Uterus (tissue), 4 donors: ENCODE data around the gene DIAPH2. TPM values are rescaled to one million over a fixed set of nuclear protein-coding genes. Genes with fewer than 3 reads are reported as not detected.

Source experiments
- DNase-seq, 2 donors: peaks; one replicate each; pipeline ENCODE4 v3.0.0-alpha.2; 2019 to 2020
- H3K27ac ChIP-seq, 2 donors: fragments of 200-600 bp; sonication (generic); 1 replicate in 1 of 2; 2 replicates in 1 of 2; pipeline ENCODE4 v1.5.1; 2016 to 2018
- H3K27me3 ChIP-seq, 2 donors: fragments of 200-600 bp; sonication (generic); one replicate each; pipeline ENCODE4 v1.5.1; 2018 to 2019; ENCODE audit warnings: control low read depth in 1 of 2
- H3K36me3 ChIP-seq, 2 donors: fragments of 200-600 bp; sonication (generic); one replicate each; pipeline ENCODE4 v1.5.1; 2019; ENCODE audit warnings: control low read depth in 1 of 2
- H3K4me1 ChIP-seq, 2 donors: fragments of 200-600 bp; sonication (generic); one replicate each; pipeline ENCODE4 v1.5.1; 2018 to 2019; ENCODE audit warnings: control low read depth in 1 of 2
- H3K4me3 ChIP-seq, 2 donors: fragments of 200-600 bp; sonication (generic); 1 replicate in 1 of 2; 2 replicates in 1 of 2; pipeline ENCODE4 v1.5.1; 2018 to 2019; ENCODE audit warnings: mild to moderate bottlenecking in 1 of 2
- H3K9me3 ChIP-seq, 2 donors: fragments of 200-600 bp; sonication (generic); one replicate each; pipeline ENCODE4 v1.5.1; 2019; ENCODE audit warnings: control low read depth in 1 of 2
- POLR2A ChIP-seq, 2 donors: fragments of 450-650 bp; IDR thresholded peaks; one replicate each; pipeline ENCODE4 v1.6.1; 2016; ENCODE audit warnings: antibody characterized with exemption in 2 of 2, mild to moderate bottlenecking in 1 of 2, moderate library complexity in 1 of 2
- intact Hi-C: fragments of 100-400 bp; cut with DNase I; formaldehyde crosslinking; loops from one replicate; pipeline ENCODE4 v1.15.1; 2023; ENCODE audit warnings: low total_unique reads
- total RNA-seq, 4 donors: library from RNA; depleted of rRNA in 3 of 4; stranded (reverse); fragments of >200 nt in 3 of 4; gene quantifications; one replicate each; pipeline versions ENCODE4 v1.1.0 to v1.2.4, GENCODE V29; 2014 to 2023
- TF ChIP-seq, protein P1 (sequence below), 4 experiments: fragments of 200-600 bp in 2 of 4; fragments of 450-650 bp in 2 of 4; sonication (generic) in 2 of 4; IDR thresholded peaks; one replicate each; pipeline ENCODE4 v1.5.1; 2016 to 2019; ENCODE audit warnings: antibody characterized with exemption in 4 of 4, mild to moderate bottlenecking in 2 of 4, moderate library complexity in 1 of 4
- donor health status: DM: yes; HTN: yes; CAD: no.

Gene DIAPH2
- total RNA-seq, 4 donors from 2014 or later = 16.7 to 41.5 (median 30.3) TPM

DNA sequence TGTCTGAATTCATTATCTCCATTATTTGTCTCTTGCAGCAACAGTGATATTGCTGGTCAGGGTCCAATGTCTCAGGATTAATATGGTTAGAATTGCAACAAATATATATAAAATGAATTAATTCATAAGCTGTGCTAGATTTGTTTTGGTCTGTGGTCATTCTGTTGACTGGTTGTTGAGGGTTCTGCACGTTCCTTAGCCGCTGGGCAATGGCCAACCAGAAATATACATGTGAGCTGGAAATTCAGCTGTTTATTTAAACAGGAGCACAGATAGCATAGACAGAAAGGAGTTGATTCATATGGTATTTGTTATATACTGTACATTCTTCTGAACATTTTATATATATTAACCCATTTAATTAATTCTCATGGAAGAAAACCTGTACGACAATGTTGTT, 299.9 kb downstream of the DIAPH2 start:
- H3K27ac ChIP-seq = no peak overlapping the region
- no peaks in the 10 kb centered on the region for H3K27me3 ChIP-seq
- H3K4me1 ChIP-seq = no peaks in the 10 kb centered on the region
- intact Hi-C loops = no loop called here
- H3K4me3 ChIP-seq = no peak overlapping the region
- H3K9me3 ChIP-seq = no peaks in the 10 kb centered on the region
- H3K36me3 ChIP-seq = no peaks in the 10 kb centered on the region
- TF ChIP-seq, protein P1, sequence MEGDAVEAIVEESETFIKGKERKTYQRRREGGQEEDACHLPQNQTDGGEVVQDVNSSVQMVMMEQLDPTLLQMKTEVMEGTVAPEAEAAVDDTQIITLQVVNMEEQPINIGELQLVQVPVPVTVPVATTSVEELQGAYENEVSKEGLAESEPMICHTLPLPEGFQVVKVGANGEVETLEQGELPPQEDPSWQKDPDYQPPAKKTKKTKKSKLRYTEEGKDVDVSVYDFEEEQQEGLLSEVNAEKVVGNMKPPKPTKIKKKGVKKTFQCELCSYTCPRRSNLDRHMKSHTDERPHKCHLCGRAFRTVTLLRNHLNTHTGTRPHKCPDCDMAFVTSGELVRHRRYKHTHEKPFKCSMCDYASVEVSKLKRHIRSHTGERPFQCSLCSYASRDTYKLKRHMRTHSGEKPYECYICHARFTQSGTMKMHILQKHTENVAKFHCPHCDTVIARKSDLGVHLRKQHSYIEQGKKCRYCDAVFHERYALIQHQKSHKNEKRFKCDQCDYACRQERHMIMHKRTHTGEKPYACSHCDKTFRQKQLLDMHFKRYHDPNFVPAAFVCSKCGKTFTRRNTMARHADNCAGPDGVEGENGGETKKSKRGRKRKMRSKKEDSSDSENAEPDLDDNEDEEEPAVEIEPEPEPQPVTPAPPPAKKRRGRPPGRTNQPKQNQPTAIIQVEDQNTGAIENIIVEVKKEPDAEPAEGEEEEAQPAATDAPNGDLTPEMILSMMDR (IDR thresholded peaks at IDR 0.05) = no peak
- TF ChIP-seq POLR2A (IDR thresholded peaks at IDR 0.05) = no peak
- DNase-seq = no peak

DNA sequence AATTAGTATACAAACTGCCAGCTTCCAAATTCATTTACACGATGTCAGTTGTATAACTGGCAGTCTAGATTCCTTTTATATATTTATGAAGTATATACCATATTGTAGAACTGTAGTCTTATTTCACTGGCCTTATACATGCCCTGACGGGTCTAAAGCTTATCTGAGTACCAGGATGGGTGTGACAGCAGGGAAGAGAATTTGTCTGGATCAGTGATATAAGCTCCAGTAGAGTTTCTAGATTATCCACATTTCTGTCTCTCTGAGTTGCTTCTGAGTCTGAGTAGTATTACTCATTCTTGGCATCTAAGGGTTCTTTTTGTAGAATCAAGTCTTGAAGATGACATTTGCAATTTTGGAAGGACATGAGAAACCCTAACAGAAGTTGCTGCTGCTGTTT, 300.4 kb downstream of the DIAPH2 start:
- DNase-seq = no peak
- H3K4me1 ChIP-seq = no peaks in the 10 kb centered on the region
- no peaks in the 10 kb centered on the region for H3K36me3 ChIP-seq
- TF ChIP-seq, protein P1 (IDR thresholded peaks at IDR 0.05) = no peak
- TF ChIP-seq POLR2A (IDR thresholded peaks at IDR 0.05) = no peak
- intact Hi-C loops = no loop called here
- no peaks in the 10 kb centered on the region for H3K27me3 ChIP-seq
- no peak overlapping the region for H3K4me3 ChIP-seq
- no peaks in the 10 kb centered on the region for H3K9me3 ChIP-seq
- no peak overlapping the region for H3K27ac ChIP-seq

DNA sequence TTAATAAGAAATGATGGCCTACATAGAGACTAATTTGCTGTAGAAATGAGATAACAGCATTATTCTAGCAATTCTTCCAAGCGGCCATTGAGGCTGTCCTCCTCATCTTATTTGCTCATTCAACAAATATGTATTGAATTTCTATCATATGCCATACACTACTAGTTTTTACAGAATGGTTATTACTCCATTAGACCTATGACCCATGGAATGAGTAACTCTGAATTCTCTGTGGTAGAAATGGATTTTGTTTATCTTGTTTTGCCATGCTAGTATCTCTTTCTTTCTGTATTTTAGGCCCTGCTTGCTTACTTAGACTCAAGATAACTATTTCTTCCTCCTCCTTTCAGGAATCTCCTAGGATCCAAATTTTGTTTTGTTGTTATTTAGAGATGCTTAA, 302.6 kb downstream of the DIAPH2 start:
- Histone ChIP-seq H3K27ac (no peak overlapping the region), H3K36me3 (no peaks in the 10 kb centered on the region), H3K27me3 (no peaks in the 10 kb centered on the region), H3K4me1 (no peaks in the 10 kb centered on the region), H3K4me3 (no peak overlapping the region), H3K9me3 (no peaks in the 10 kb centered on the region)
- TF ChIP-seq POLR2A (IDR thresholded peaks at IDR 0.05) = no peak
- no peak for DNase-seq
- intact Hi-C loops = no loop called here

DNA sequence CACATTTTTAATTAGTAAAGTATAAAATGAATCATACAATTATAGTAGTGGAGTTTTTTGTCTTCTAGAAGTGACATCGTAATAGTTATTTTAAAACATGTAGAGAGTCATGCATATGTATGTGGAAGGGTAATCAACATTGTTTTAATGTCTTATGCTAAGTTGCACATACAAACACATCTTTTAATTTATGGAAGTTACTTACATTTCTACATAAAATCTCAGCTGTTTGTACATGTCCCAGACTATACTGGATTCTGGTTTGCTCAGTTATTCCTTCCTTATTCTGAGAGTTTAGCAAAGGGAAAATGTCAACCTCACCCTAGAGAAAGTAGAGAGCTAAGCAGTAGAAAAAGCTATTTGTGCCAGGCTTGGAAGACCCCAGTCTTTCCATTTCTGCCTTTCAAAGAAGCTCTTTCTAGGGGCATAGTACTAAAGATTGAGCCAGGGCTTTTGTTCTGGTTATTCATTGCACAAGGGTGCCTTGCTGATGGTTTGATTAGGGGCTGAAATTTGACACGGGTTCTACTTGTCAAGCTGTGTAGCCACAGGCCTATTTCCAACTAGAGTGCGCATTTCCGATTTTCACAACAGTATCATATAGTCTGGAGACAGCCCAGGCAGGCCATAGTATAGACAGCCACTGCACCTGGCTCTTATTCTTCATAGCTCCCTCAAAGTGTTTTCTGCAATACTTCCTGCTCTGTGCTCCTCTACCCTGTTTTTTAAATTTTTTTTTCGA, 305.4 kb downstream of the DIAPH2 start:
- Histone ChIP-seq H3K9me3 (no peaks in the 10 kb centered on the region), H3K4me1 (no peaks in the 10 kb centered on the region), H3K27ac (no peak overlapping the region), H3K4me3 (no peak overlapping the region), H3K36me3 (no peaks in the 10 kb centered on the region), H3K27me3 (no peaks in the 10 kb centered on the region)
- no peak for TF ChIP-seq POLR2A (IDR thresholded peaks at IDR 0.05)
- TF ChIP-seq, protein P1 (IDR thresholded peaks at IDR 0.05) = no peak
- DNase-seq = no peak
- intact Hi-C loops = no loop called here

DNA sequence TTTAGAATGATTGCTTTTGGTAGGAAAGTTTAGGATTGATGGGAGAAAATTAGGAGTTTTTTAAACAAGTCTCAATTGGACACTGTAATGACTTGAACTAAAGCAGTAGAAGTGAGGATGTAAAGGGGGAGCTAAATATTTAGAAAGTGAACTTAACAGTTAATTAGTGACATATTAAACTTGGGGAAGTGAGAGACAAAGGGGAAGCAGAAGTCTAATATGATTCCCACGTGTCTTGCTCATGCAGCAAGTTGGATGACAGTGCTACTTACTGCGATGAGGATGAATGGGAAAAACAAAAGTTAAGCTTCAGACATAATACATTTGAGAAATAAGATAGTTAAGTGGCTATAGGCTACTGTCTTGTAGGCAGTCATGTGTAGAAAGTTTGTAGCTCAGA, 309.5 kb downstream of the DIAPH2 start:
- Histone ChIP-seq H3K9me3 (no peaks in the 10 kb centered on the region), H3K4me1 (no peaks in the 10 kb centered on the region), H3K27me3 (no peaks in the 10 kb centered on the region), H3K36me3 (no peaks in the 10 kb centered on the region), H3K4me3 (no peak overlapping the region), H3K27ac (no peak overlapping the region)
- no peak for TF ChIP-seq POLR2A (IDR thresholded peaks at IDR 0.05)
- TF ChIP-seq, protein P1 (IDR thresholded peaks at IDR 0.05) = no peak
- intact Hi-C loops = no loop called here
- DNase-seq = no peak
